Activated CD8-positive, alpha-beta memory T cell treated with anti-CD3 and anti-CD28 coated beads, Interleukin-2, amount 10 ng/mL, durations not matched to agents 7 days and 5 days (primary cell): ENCODE results near the gene HYKK. TPM values are rescaled to one million over a fixed set of nuclear protein-coding genes. Genes with fewer than 3 reads are reported as not detected.

Experiments used
- ATAC-seq: fragments of 150-1000 bp; cut with Tn5 transposase; one replicate; pipeline ENCODE4 v1.10.0; 2021; ENCODE audit warnings: moderate library complexity
- CTCF ChIA-PET: fragments of 350-600 bp; sonication (Branson Sonifier 250); formaldehyde crosslinking; loops from one replicate; lab custom pipeline; 2021; ENCODE audit warnings: antibody characterized with exemption; lab: Charles Lee
- DNase-seq: peaks from one replicate; pipeline ENCODE4 v3.0.0-alpha.2; 2020
- H3K27ac Mint-ChIP-seq: one replicate; pipeline ENCODE4 v1.8.0; 2021; ENCODE audit warnings: mild to moderate bottlenecking, mixed read lengths
- H3K27me3 Mint-ChIP-seq: one replicate; pipeline ENCODE4 v1.8.0; 2021; ENCODE audit warnings: mixed read lengths
- H3K36me3 Mint-ChIP-seq: one replicate; pipeline ENCODE4 v1.8.0; 2021; ENCODE audit warnings: mild to moderate bottlenecking, mixed read lengths
- H3K4me1 Mint-ChIP-seq: one replicate; pipeline ENCODE4 v1.8.0; 2021; ENCODE audit warnings: mixed read lengths
- H3K4me3 Mint-ChIP-seq: one replicate; pipeline ENCODE4 v1.8.0; 2021; ENCODE audit warnings: mild to moderate bottlenecking, moderate library complexity, mixed read lengths
- H3K9me3 Mint-ChIP-seq: one replicate; pipeline ENCODE4 v1.8.0; 2022; ENCODE audit warnings: low read depth, mixed read lengths
- total RNA-seq, 2 experiments: library from RNA; stranded (reverse); gene quantifications; one replicate each; pipeline ENCODE4 v1.2.3, GENCODE V29; 2021

The HYKK gene
- 1 to 10 TPM; 1.7 to 1.9 TPM for total RNA-seq

DNA sequence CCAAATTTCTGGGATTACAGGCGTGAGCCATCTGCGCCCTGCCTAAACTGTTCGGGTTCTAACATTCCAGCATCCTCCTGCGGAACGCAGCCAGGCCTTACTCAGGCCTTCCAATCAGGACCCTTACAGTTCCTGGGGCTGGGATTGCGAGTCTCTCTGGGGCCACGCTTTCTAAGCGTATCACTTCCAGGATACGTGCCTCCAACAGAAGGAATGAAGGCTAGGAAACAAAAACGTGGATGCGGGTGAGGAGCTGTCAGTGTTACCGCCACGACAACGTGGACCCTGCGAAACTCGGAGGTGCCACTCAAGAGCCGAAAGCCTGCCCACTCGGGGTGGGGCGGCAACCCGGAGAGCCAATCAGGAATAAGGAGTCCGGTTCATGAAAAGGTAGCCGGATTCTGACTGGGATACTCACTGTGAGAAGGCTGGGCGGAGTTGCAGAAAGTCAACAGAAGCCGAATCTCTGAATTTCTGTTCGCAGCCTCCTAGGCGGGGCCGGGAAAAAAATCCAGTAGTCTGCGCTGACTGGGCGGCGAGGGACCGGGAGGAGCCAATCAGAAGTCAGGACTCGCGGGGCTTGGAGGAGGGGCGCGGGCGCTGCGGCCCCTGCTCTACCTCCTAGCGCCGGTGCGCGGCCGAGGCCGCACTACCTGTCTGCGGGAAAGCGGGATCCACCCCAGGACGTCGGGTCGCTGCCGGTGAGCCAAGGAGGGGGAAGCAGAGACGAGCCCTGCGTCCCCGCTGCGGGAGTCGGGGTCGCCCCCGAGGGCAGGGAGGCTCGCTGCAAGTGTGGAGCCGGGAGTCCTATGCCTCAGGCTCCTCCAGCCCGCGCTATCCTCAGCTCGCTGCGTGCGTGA is at the start of gene HYKK:
TSS of gene HYKK (plus strand) at position 607 of the 860 bp plus-strand sequence. CDS start 5,512 bp downstream, outside the sequence.
- peak within 1 kb of the TSS; percentile 75 for H3K4me3 Mint-ChIP-seq
- CTCF ChIA-PET, result interaction anchor here (1.0 to 1.9 kb wide), 3 partner anchors 42 to 85 kb away, joined by 3 to 6 read pairs (median 5); partner anchors contain the start of gene IREB2
- no peak within 1 kb of the TSS for H3K27ac Mint-ChIP-seq
- H3K27me3 Mint-ChIP-seq, result peaks cover 6% of the 10 kb centered on the region
- peaks cover 2% of the 10 kb centered on the region for H3K36me3 Mint-ChIP-seq
- H3K4me1 Mint-ChIP-seq, result peaks cover 22% of the 10 kb centered on the region
- DNase-seq (peak; percentile 84), ATAC-seq (peak; percentile 92)
- no peaks in the 10 kb centered on the region for H3K9me3 Mint-ChIP-seq

- no peak for ATAC-seq
These were observed 46.6 kb upstream of the HYKK start for GRCh38 chr15:78460737-78461136.

DNA sequence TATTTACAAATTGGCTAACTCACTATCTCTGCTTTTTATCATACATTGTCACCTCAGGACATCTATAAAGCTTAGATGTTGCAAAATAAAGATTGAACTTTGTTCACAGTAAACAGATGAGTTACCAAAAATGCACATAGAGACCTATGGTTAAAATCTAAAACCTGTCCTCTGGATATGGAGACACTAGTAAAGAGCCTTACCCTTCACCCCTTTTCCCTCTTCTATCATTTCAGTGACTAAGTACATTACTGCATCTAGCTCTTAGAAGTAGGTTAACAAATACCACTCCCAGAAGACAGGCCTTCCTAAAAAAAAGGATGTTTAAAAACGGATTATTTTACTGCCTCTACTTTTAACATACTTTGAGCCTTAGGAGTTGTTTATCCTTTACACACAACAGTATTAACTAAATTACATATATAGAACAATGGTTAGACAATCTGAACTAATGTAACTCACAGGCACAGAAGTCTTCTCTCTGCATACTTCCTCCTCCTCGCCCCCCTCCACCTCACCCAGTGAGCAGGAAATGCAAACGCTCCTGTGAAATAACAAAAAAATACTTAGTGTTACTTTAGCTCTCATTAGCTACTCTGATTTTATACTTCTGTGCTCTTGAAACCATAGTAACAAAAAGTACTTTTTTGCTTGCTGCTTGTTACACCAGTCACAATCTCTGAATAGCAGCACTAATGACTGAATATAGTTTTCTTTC is 46.0 kb upstream of the HYKK start:
- ATAC-seq (peak; percentile 45), DNase-seq (no peak)
- H3K36me3 Mint-ChIP-seq, result peaks cover 35% of the 10 kb centered on the region
- peaks cover 29% of the 10 kb centered on the region for H3K4me1 Mint-ChIP-seq
- H3K27me3 Mint-ChIP-seq, result no peaks in the 10 kb centered on the region
- no peaks in the 10 kb centered on the region for H3K9me3 Mint-ChIP-seq
- CTCF ChIA-PET, result interaction anchor here (0.8 to 1.2 kb wide), 4 partner anchors 18 to 171 kb away, joined by 3 to 4 read pairs (median 3); no protein-coding TSS in a partner anchor
- no peak overlapping the region for H3K4me3 Mint-ChIP-seq
- H3K27ac Mint-ChIP-seq, result no peak overlapping the region

More at GRCh38 chr15:78460737-78461136, 46.6 kb upstream of the HYKK start:
- Mint-ChIP-seq H3K9me3 (no peaks in the 10 kb centered on the region), H3K27ac (no peak overlapping the region), H3K4me3 (no peak overlapping the region), H3K36me3 (peaks cover 35% of the 10 kb centered on the region), H3K27me3 (no peaks in the 10 kb centered on the region), H3K4me1 (peaks cover 33% of the 10 kb centered on the region)
- DNase-seq, result no peak
- CTCF ChIA-PET, result interaction anchor here (0.8 to 1.3 kb wide), 5 partner anchors 18 to 170 kb away, joined by 3 to 4 read pairs (median 3); no protein-coding TSS in a partner anchor

- ATAC-seq (no peak), DNase-seq (no peak)
- CTCF ChIA-PET, result no interaction called here
- H3K4me3 Mint-ChIP-seq, result no peak overlapping the region
- H3K9me3 Mint-ChIP-seq, result no peaks in the 10 kb centered on the region
- H3K27ac Mint-ChIP-seq, result no peak overlapping the region
- peaks cover 37% of the 10 kb centered on the region for H3K36me3 Mint-ChIP-seq
- H3K27me3 Mint-ChIP-seq, result no peaks in the 10 kb centered on the region
- peaks cover 4% of the 10 kb centered on the region for H3K4me1 Mint-ChIP-seq
These were observed 38.3 kb upstream of the HYKK start for GRCh38 chr15:78469031-78469430.

DNA sequence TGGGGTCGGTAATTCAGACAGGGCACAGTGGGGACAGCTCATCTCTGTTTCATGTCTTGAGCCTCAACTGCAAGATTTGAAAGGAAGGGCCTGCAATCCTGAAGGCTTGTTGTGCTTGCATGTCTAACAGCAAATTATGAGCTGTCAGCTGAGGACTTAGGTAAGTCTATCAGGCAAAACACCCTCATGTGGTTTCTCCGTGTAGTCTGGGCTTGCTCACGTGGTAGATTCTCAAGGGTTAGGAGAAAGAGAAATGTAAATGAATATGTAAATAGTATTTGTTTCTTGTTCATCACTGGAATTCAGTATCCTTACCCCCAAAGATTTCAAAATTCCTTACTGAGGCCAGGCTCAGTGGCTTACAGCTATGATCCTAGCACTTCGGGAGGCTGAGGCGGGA is 30.1 kb upstream of the HYKK start:
- Mint-ChIP-seq H3K27ac (no peak overlapping the region), H3K9me3 (no peaks in the 10 kb centered on the region), H3K4me3 (no peak overlapping the region), H3K27me3 (no peaks in the 10 kb centered on the region), H3K36me3 (peaks cover 23% of the 10 kb centered on the region), H3K4me1 (peaks cover 2% of the 10 kb centered on the region)
- ATAC-seq (no peak), DNase-seq (no peak)
- CTCF ChIA-PET, result no interaction called here

- CTCF ChIA-PET, result interaction anchor here (1.8 kb wide), 1 partner anchor 16 kb away, joined by 3 read pairs; no protein-coding TSS in a partner anchor
- DNase-seq, result no peak
These were observed 27.7 kb upstream of the HYKK start for GRCh38 chr15:78479650-78480049.

DNA sequence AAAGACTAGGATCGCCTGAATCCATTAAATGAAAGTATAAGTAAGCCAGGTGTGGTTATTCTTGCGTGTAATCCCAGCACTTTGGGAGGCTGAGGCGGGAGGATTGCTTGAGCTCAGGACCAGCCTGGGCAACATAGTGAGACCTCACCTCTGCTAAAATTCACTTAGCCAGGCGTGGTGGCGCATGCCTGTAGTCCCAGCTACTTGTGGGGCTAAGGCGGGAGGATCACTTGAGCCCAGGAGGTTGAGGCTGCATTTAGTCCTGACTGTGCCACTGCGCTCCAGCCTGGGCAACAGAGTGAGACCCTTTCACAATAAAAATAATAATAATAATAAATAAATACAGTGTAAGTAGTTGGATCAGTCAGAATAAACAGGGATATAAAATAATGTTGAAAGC is 25.5 kb upstream of the HYKK start:
- Mint-ChIP-seq H3K9me3 (no peaks in the 10 kb centered on the region), H3K27ac (no peak overlapping the region), H3K27me3 (no peaks in the 10 kb centered on the region), H3K4me3 (no peak overlapping the region), H3K4me1 (no peaks in the 10 kb centered on the region), H3K36me3 (peaks cover 37% of the 10 kb centered on the region)
- ATAC-seq, result no peak
- CTCF ChIA-PET, result interaction anchor here (0.8 to 1.1 kb wide), 2 partner anchors 12 to 22 kb away, joined by 3 to 4 read pairs; no protein-coding TSS in a partner anchor
- DNase-seq, result no peak

More at GRCh38 chr15:78479650-78480049, 27.7 kb upstream of the HYKK start:
- peaks cover 2% of the 10 kb centered on the region for H3K4me1 Mint-ChIP-seq
- H3K27ac Mint-ChIP-seq, result no peak overlapping the region
- no peak overlapping the region for H3K4me3 Mint-ChIP-seq
- H3K9me3 Mint-ChIP-seq, result no peaks in the 10 kb centered on the region
- peaks cover 31% of the 10 kb centered on the region for H3K36me3 Mint-ChIP-seq
- ATAC-seq, result no peak
- no peaks in the 10 kb centered on the region for H3K27me3 Mint-ChIP-seq

GRCh38 chr15:78492872-78493271 is 14.5 kb upstream of the HYKK start:
- no peak for ATAC-seq

DNA sequence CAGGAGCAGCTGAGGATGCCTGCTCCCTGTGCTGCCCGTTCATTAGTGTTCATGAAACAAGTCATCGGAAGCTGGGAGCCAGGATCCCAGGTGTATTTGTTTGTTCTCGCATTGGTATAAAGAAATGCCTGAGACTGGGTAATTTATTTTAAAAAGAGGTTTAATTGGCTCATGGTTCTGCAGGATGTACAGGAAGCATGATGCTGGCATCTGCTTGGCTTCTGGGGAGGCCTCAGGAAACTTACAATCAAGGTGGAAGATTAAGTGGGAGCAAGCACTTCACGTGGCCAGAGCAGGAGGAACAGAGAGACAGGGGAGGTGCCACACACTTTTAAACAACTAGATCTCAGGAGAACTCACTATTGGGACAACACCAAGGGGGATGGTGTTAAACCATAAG is 5.5 kb upstream of the HYKK start:
- H3K27me3 Mint-ChIP-seq, result no peaks in the 10 kb centered on the region
- ATAC-seq, result no peak
- H3K27ac Mint-ChIP-seq, result no peak overlapping the region
- CTCF ChIA-PET, result no interaction called here
- DNase-seq, result no peak
- H3K9me3 Mint-ChIP-seq, result peaks cover 2% of the 10 kb centered on the region
- peaks cover 33% of the 10 kb centered on the region for H3K36me3 Mint-ChIP-seq
- H3K4me1 Mint-ChIP-seq, result peaks cover 5% of the 10 kb centered on the region
- H3K4me3 Mint-ChIP-seq, result no peak overlapping the region

More at GRCh38 chr15:78492872-78493271, 14.5 kb upstream of the HYKK start:
- peaks cover 56% of the 10 kb centered on the region for H3K36me3 Mint-ChIP-seq
- no peaks in the 10 kb centered on the region for H3K27me3 Mint-ChIP-seq
- CTCF ChIA-PET, result no interaction called here
- peak overlapping the region; percentile 4 for H3K27ac Mint-ChIP-seq
- no peak overlapping the region for H3K4me3 Mint-ChIP-seq
- DNase-seq, result no peak
- H3K4me1 Mint-ChIP-seq, result no peaks in the 10 kb centered on the region
- H3K9me3 Mint-ChIP-seq, result no peaks in the 10 kb centered on the region

GRCh38 chr15:78502641-78503040 is 4.7 kb upstream of the HYKK start:
- peaks cover 7% of the 10 kb centered on the region for H3K4me1 Mint-ChIP-seq
- peaks cover 2% of the 10 kb centered on the region for H3K9me3 Mint-ChIP-seq
- DNase-seq (no peak), ATAC-seq (no peak)
- no peak overlapping the region for H3K27ac Mint-ChIP-seq
- H3K27me3 Mint-ChIP-seq, result peaks cover under 1% of the 10 kb centered on the region
- H3K36me3 Mint-ChIP-seq, result peaks cover 31% of the 10 kb centered on the region
- CTCF ChIA-PET, result no interaction called here
- no peak overlapping the region for H3K4me3 Mint-ChIP-seq

DNA sequence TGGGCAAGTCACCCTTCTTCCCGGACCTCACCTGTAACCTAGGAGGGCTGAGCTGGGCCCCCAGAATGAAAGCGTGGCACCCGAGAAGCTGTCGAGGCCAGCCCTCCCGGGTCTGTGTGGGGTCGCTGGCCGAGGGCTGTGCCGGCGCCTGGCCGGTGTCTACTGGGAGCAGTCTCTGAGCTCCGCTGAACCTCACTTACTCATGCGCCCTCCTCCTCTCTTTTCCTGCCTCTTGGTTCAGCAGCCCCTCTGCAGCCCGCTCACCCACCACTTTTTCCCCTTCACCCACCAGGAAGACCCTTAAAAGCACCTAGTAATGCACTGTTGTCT is 419 bp downstream of the HYKK start:
- Mint-ChIP-seq H3K9me3 (no peaks in the 10 kb centered on the region), H3K4me1 (peaks cover 22% of the 10 kb centered on the region), H3K36me3 (peaks cover 1% of the 10 kb centered on the region), H3K27ac (no peak overlapping the region), H3K27me3 (peaks cover 6% of the 10 kb centered on the region), H3K4me3 (peak overlapping the region; percentile 75)
- ATAC-seq (peak; percentile 29), DNase-seq (no peak)
- CTCF ChIA-PET, result interaction anchor here (1.0 to 1.9 kb wide), 3 partner anchors 42 to 85 kb away, joined by 3 to 6 read pairs (median 5); partner anchors contain the start of gene IREB2

DNA sequence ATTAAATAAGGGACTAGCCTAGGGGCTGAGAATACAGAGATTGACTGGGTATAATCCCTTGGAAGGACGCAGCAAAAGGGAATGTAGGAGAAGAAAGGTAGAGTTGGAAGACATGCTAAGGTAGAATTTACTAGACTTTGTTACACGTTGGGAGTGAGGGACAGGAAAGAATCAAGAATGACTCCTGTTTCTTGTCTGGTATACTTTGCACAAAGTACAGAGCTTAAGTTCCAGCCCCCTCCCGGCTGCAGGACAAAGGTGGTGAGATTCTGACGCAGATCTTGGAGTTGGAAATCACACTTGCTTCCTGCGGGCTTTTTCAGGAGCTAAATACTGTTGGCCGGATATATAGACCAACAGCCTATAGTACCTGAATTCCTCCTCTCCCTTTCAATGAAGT is 895 bp downstream of the HYKK start:
- H3K27me3 Mint-ChIP-seq, result peaks cover 6% of the 10 kb centered on the region
- ATAC-seq (no peak), DNase-seq (no peak)
- H3K9me3 Mint-ChIP-seq, result no peaks in the 10 kb centered on the region
- no peak overlapping the region for H3K27ac Mint-ChIP-seq
- peaks cover 22% of the 10 kb centered on the region for H3K4me1 Mint-ChIP-seq
- CTCF ChIA-PET, result interaction anchor here (1.0 to 1.9 kb wide), 3 partner anchors 43 to 86 kb away, joined by 3 to 6 read pairs (median 5); partner anchors contain the start of gene IREB2
- H3K4me3 Mint-ChIP-seq, result peak overlapping the region; percentile 75
- peaks cover 1% of the 10 kb centered on the region for H3K36me3 Mint-ChIP-seq

DNA sequence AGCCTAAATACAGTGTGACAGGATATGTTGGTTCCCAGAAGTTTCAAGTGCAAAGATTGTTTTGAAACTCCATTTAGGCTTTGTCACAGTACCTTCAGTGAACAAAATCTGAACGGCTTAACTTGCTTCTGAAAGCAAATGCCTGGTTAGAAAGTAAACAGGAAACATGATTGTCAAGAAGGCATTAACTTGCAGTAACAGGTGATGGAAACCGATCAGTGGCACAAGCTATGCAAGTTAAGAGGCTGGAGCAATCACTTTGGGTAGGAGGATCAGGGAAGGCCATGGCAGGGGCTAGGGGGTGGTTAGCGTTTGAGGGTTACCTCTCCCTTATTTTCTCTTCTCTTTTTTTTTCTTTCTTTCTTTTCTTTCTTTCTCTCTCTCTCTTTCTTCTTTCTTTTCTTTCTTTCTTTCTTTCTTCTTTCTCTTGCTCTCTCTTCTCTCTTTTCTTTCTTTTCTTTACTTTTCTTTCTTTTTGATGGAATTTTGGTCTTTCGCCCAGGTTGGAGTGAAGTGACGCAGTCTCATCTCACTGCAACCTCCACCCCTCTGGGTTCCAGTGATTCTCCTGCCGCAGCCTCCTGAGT is 2.4 kb downstream of the HYKK start:
- Mint-ChIP-seq H3K27me3 (peaks cover 6% of the 10 kb centered on the region), H3K4me1 (peaks cover 22% of the 10 kb centered on the region), H3K4me3 (no peak overlapping the region), H3K9me3 (no peaks in the 10 kb centered on the region), H3K27ac (no peak overlapping the region), H3K36me3 (peaks cover 1% of the 10 kb centered on the region)
- CTCF ChIA-PET, result no interaction called here
- DNase-seq, result no peak
- no peak for ATAC-seq
